Stimulated activated CD4-positive, alpha-beta T cell treated with anti-CD3 and anti-CD28 coated beads, Interleukin-2, amount 100 ng/mL, for 24 hours (primary cell): ENCODE measurements around the gene GDPD5.

Experiments
- DNase-seq, 2 donors: peaks; one replicate each; pipeline ENCODE4 v3.0.0-alpha.2; 2020

The GDPD5 gene

GRCh38 chr11:75558939-75559843, 33.5 kb upstream of the GDPD5 start:
- no peak for DNase-seq

- no peak for DNase-seq
Observed at GRCh38 chr11:75557666-75558494, 32.1 kb upstream of the GDPD5 start.

GRCh38 chr11:75556275-75556674, 30.5 kb upstream of the GDPD5 start:
- DNase-seq: no peak

DNA sequence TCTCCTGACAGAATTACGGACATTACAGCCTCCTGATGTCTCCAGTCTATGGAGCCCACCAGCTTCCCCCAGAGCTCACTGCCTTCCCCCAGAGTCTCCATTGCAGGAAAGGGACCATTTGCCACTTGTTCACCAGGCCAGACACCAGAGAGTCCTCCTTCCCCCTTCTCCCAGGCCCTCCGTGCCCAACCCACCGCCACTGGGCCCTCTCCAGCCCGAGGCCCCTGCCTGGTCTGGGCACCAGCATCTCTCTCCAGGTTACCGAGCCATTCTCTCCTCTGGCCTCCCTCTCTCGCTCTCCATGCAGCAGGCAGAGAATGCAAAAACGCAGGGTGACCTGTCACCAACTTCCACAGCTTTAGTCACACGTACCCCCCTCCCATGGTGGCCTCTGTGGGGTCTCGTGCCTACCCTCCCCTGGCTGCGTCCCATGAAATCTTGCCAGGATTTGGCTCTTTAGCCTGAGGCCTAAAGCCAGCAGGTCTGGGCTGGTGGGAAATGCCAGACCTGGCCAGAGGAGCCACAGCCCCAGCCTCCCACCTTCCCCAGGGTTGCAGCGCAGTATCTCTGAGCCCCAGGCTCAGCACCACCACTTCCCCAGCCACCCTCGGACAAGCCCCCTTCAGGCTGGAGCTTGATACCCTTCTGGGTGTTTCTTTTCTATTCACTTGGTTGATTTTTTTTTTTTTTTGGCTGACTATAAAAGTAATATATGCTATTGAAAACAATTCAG, 29.5 kb upstream of the GDPD5 start:
- no peak for DNase-seq

DNA sequence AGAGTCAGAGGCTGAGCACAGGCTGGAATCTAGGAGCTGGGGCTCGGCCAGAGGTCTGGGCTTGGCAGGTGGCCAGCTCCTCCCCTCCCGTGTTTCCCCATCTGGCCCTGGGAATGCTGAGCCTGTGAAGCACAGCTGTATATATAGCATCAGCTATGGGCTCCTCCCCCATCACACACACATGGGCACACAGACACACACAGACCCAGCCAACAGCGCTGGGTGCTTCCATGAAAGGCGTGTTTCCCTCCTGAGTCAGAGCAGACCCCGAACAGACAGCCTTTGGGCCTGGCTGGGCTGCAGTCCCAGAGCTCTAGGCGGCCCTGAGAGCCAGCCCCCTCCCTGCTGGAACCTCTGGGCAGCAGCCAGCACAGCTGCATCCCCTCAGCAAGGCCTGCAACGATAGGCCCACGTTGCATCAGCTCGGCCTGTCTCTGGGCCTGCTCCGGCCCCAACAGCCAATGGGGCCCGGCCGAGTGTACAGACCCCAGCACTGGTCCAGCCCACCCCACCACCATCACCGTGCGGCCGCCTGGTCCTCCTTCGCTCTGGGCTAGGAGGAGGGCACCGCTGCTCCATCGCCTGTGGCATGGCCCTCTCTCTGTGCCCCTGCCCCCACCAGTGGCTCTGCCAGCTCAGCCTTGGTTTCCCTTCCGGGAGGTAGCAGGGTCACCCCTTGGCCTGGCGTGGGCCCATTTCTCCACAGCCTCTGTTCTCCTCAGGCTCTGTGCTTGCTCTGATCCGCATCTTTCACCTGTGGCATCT, 28.7 kb upstream of the GDPD5 start:
- no peak for DNase-seq

DNA sequence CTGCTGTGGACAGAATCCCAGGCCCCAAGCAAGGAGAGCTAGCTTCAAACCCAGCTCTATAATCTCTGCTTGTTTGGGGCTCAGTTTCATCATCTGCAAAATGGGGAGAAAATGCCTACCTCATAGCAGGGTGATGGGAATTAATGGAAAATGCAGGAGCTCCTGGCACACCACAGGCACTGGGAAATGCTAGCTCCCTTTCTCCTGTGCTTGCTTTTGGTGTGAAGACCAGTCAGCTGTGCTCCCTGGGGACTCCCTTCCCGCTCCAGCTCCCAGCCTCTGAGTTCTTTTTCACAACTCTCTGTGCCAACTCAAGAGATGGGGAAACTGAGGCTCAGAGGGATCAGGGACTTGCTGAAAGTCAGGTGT, 28.1 kb upstream of the GDPD5 start:
- no peak for DNase-seq

GRCh38 chr11:75553182-75553581, 27.4 kb upstream of the GDPD5 start:
- DNase-seq: no peak

- no peak for DNase-seq
Observed at GRCh38 chr11:75549370-75549958, 23.7 kb upstream of the GDPD5 start.

DNA sequence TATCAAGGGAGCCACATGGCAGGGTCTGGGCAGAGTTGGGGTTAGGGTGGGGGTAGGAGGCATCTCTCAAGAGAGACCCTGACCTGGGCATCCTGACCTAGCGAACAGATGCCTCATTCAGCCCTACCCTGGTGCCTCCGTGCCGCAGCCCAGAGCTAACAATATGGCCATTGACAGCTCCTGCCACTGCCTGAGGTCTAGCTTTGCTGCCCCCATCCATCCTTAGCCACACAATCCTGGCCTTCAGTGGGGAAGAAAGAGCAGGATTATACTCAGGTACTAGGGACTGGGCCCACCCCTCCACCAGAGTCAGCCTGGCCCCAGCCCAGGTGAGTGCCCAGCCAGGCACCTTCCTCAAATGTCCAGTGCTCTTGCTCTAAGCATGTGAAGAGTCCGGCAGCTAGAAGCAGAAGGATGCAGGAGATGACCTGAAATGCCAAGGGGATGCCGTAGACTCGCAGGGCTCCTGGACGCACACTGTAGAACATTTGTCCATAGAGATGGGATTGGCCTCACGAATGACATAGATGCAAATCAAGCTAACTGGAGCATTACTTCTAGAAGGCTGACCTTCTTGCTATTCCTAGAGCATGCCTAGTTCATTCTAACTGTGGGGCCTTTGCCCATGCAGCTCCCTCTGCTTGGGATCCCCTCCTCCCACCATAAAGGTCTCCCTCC, 23.0 kb upstream of the GDPD5 start:
- no peak for DNase-seq

DNA sequence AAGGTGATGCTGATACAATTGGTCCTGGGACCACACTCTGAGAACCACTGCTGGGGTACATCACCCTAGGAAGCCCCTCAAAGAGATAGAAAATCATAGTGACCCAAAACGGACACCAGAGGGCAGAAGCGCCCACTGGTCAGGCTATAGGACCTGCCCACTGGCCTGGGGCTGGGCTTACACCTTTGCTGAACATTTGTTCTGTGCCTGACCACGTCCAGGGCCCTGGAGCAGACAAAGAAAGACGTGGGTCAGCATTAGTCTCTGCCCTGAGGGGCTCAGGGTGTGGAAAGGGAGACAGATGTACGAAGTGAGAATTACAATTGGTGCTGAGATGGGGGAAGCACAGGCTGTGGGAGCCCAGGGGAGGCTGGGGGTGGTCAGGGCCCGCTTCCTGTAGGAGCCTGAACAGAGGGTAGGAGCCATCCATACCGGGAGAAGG, 21.9 kb upstream of the GDPD5 start:
- DNase-seq: peak in 1 of 2 donors; percentile 37

DNA sequence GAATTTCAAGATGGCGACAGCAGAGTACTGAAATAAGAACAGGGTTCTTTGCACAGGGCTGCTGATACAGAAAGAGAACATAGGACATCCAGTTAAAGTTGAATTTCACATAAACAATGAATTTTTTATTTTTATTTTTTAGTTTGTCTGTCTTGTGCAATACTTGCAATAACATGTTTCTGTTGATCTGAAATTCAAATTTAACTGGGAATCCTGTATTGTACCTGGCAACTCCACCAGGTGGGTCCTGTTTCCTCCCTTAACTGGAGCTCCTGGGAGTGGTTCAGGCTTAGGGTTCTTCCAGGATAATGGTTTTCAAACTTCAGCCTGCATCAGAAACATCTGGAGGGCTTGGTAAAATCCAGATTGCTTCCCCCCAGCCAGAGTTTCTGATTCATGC, 21.4 kb upstream of the GDPD5 start:
- DNase-seq: no peak

GRCh38 chr11:75543806-75544205, 18.1 kb upstream of the GDPD5 start:
- DNase-seq: no peak

DNA sequence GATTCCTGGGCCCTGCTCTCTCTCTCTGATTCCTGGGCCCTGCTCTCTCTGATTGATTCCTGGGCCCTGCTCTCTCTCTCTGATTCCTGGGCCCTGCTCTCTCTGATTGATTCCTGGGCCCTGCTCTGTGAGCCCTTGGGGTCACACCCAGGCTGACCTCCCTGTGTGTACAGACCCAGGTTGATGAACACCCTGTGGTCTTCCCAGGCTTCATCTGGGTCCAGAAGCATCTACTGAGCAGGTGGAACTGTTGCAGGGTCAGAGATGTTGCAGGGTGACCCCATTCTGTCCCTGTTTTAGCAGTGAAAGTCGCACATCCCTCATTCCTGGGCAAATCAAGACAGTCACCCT, 16.3 kb upstream of the GDPD5 start:
- no peak for DNase-seq

DNA sequence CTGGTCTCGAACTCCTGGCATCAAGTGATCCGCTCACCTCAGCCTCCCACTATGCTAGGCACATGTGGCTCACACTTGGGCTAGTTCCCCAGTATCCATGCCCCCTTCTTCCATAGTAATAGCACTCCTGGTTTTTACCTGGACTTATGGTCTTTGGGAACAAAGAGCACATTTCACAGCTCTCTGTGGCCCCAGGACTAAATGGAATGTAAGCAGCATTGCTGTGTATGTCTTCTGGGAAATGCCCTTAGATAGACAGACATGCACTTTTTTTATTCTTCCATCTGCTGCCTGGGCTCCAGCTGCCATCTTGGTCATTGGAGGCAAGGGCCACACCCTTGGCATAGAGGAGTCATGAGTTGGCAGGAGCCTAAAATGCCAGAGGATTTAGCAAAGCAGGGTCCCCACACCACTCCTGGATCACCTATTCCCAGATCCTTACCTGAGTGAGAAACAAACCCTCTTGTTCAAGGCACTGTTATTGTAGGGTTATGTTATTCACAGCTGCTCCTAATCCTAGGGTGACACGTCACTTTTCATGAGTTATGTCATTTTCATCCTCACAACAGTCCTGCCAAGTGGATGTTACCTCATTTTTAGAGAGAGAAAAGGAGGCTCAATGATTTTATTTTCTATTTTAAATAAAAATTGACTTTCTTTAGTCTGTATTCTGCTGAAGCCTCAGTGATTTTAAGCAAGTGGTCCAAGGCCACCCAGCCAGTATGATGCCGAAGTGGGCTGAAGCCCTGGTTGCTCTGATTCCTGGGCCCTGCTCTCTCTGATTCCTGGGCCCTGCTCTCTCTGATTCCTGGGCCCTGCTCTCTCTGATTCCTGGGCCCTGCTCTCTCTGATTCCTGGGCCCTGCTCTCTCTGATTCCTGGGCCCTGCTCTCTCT, 15.7 kb upstream of the GDPD5 start:
- DNase-seq: no peak

- no peak for DNase-seq
Observed at GRCh38 chr11:75539459-75540334, 14.0 kb upstream of the GDPD5 start.

- DNase-seq: no peak
Observed at GRCh38 chr11:75538150-75538942, 12.6 kb upstream of the GDPD5 start.

DNA sequence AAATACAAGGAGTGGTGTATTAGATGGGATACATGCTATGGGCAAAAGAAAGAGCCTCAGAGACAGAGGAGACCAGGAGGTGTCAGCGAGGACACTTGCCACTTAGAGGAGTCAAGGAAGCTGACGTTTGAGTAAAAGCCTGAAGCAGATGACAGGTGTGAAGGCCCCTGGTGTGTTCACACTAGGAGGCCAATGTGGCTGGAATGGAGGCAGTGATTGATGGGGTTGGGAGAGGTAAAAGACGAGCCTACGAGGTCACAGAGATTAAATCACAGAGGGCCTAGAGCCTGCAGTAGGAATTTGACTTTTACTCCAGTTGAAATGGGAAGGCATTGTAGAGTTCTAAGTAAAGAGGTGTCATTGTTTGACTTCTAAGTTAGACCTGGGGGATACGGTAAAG, 12.0 kb upstream of the GDPD5 start:
- DNase-seq: no peak

- DNase-seq: peak; percentile 37 to 54
Observed at GRCh38 chr11:75536786-75537641, 11.3 kb upstream of the GDPD5 start.
